H1 (cell line): ENCODE measurements around the gene BLVRA. TPM values are rescaled to one million over a fixed set of nuclear protein-coding genes. Genes with fewer than 3 reads are reported as not detected.

Source experiments
- CHD2 ChIP-seq: IDR thresholded peaks from 2 replicates; pipeline ENCODE4 v1.6.1; 2012; ENCODE audit warnings: low read length, improper control_type of control experiment
- GTF2F1 ChIP-seq: IDR thresholded peaks from 2 replicates; pipeline ENCODE4 v1.6.1; 2012; ENCODE audit warnings: low read depth, low read length, improper control_type of control experiment, borderline replicate concordance
- KDM5A ChIP-seq: fragments of 200-600 bp; IDR thresholded peaks from 2 replicates; pipeline ENCODE4 v1.7.1; 2012; ENCODE audit warnings: mild to moderate bottlenecking, low read length, inconsistent platforms, mixed read lengths
- POLR2A ChIP-seq, 2 experiments: IDR thresholded peaks; 1 replicate in 1 of 2; 2 replicates in 1 of 2; pipeline ENCODE4 v1.6.1; 2011; ENCODE audit warnings: low read depth in 2 of 2, low read length in 2 of 2, mild to moderate bottlenecking in 2 of 2; ENCODE audit errors: control extremely low read depth in 1 of 2
- POU5F1 ChIP-seq: IDR thresholded peaks from 2 replicates; pipeline ENCODE4 v1.6.1; 2011; ENCODE audit warnings: low read depth, mild to moderate bottlenecking, low read length, moderate library complexity
- polyA plus RNA-seq, 7 experiments: library from polyadenylated mRNA; depleted of rRNA in 3 of 7; stranded (reverse) in 5 of 7; unstranded in 2 of 7; fragments of >200 nt in 5 of 7; fragments of 200-250 nt in 2 of 7; gene quantifications; 1 replicate in 5 of 7; 2 replicates in 1 of 7; 4 replicates in 1 of 7; pipeline versions ENCODE4 v1.2.1 to v1.2.3, GENCODE V29; 2011 to 2013; ENCODE audit warnings: missing spikeins in 2 of 7, mixed read lengths in 2 of 7
- total RNA-seq: library from RNA; stranded (reverse); fragmentation: NEBNext Ultra II Directional; extraction: Animal tissue kit (Norgen Biotek cat#: 25700); gene quantifications from 2 replicates; pipeline ENCODE4 v1.2.1, GENCODE V29; 2021
- TF ChIP-seq, protein P1 (sequence below): IDR thresholded peaks from 2 replicates; pipeline ENCODE4 v1.6.1; 2012; ENCODE audit warnings: low read length, inconsistent platforms

BLVRA gene
- total and polyA plus RNA-seq, 2 of the 8 experiments (the other 6 are each of a cell fraction or from before 2014, with no cell fraction given), result 16.1 to 37.1 TPM

GRCh38 chr7:43750016-43750887 is 8.2 kb upstream of the BLVRA start (continued):
- TF ChIP-seq, protein P1, sequence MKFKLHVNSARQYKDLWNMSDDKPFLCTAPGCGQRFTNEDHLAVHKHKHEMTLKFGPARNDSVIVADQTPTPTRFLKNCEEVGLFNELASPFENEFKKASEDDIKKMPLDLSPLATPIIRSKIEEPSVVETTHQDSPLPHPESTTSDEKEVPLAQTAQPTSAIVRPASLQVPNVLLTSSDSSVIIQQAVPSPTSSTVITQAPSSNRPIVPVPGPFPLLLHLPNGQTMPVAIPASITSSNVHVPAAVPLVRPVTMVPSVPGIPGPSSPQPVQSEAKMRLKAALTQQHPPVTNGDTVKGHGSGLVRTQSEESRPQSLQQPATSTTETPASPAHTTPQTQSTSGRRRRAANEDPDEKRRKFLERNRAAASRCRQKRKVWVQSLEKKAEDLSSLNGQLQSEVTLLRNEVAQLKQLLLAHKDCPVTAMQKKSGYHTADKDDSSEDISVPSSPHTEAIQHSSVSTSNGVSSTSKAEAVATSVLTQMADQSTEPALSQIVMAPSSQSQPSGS, result no peak
- TF ChIP-seq KDM5A (no peak), POU5F1 (no peak), CHD2 (no peak), POLR2A (IDR thresholded peaks at IDR 0.05; ENCODE audit: control extremely low read depth in 1 of 2, low read depth in 2 of 2, low read length in 2 of 2) (no peak), GTF2F1 (no peak)
